ENCODE data around the gene OR11L1.

Gene OR11L1

DNA sequence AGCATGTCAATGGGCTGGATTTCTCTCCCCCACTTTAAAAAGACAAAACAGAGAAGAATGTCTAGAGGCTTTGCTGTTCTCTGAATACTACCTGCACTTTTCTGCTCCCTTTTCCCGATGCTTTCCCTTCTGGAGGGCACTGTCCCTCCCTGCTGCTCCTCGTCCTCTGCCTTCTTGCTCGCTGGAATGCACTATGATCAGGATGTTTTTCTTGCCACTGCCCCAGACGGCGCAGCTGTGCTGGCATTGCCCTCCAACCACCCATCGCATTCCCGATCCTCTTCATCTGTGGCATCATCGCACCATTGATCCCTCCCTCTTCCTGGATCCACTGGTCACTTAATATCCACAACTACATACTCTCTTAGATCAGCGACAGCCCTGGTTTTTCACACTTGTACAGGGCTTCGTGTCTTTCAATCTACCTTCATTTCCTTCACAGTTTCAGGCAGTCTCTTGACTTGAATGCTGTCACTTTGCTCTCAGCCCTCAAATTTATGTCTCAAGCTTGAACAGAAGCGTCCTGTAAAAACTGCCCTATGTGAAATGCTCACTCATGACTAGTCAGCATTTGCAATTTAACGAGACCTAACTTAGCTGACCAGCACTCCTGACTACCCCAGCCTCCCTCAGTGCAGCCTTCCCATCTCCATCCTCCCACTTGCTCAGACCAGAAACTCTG, 3.5 kb upstream of the OR11L1 start:
- Mint-ChIP-seq H3K4me3 (no peak overlapping the region), H3K27me3 (no peaks in the 10 kb centered on the region), H3K36me3 (no peaks in the 10 kb centered on the region), H3K27ac (no peak overlapping the region), H3K9me3 (no peaks in the 10 kb centered on the region), H3K4me1 (no peaks in the 10 kb centered on the region)
- DNase-seq = no peak
- CTCF ChIA-PET = no interaction called here

DNA sequence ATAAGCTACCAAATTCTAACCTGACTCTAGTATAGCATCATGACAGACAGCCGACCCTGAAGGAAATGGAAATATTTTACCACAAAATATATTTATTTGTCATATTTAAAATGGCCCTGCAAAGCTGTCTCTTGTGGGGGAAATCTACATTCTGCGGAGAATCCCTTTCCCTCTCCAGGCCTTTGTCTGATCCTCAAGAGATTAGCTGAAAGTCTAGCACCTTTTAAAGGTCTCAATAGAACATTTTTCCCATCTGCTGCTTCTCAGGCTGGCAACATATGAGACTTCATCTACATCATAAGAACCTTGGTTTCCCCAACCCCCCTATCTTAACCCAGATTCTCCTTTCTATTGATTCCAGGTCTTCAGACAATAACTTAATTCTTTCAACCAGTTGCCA, 1.7 kb upstream of the OR11L1 start:
- Mint-ChIP-seq H3K9me3 (no peaks in the 10 kb centered on the region), H3K4me1 (no peaks in the 10 kb centered on the region), H3K27ac (no peak overlapping the region), H3K4me3 (no peak overlapping the region), H3K36me3 (no peaks in the 10 kb centered on the region), H3K27me3 (no peaks in the 10 kb centered on the region)
- DNase-seq = no peak
- CTCF ChIA-PET = no interaction called here

DNA sequence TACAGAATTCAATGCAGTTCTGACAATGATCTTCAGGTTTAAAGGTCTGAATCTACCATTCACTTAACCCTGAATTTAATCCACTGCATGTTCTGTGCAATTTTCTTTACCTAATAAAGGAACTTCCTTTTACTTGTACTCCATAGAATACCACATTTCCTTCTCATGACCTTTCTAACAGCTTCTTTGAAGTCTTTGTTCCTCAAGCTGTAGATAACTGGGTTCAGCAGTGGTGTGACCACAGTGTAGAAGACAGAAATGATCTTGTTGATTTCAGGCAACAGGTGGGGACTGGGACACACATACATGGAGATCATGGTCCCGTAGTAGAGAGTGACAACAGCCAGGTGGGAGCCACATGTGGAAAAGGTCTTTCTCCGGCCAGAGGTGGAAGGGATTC, 878 bp downstream of the OR11L1 start:
- CTCF ChIA-PET = interaction anchor here (0.7 kb wide), 2 partner anchors 72 to 386 kb away, joined by 3 read pairs; no protein-coding TSS in a partner anchor
- no peaks in the 10 kb centered on the region for H3K27me3 Mint-ChIP-seq
- no peak overlapping the region for H3K27ac Mint-ChIP-seq
- H3K4me1 Mint-ChIP-seq = no peaks in the 10 kb centered on the region
- no peak overlapping the region for H3K4me3 Mint-ChIP-seq
- DNase-seq = no peak
- H3K36me3 Mint-ChIP-seq = no peaks in the 10 kb centered on the region
- H3K9me3 Mint-ChIP-seq = no peaks in the 10 kb centered on the region

DNA sequence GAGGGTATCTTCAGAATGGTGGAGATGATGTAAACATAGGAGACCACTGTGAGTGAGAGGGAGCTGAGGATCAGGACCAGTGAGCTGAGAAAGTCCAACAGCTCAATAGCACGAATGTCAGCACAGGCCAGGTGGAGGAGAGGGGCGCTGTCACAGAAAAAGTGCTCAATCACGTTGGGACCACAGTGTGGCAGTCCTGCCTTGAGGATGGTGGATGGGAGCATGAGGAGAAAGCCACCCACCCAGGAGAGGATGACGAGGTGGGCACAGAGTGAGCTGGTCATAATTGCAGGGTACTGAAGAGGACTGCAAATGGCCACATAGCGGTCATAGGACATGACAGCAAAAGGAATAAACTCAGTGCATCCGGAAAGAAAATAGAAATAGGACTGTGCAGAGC, 8.1 kb downstream of the OR11L1 start:
- Mint-ChIP-seq H3K36me3 (no peaks in the 10 kb centered on the region), H3K9me3 (no peaks in the 10 kb centered on the region), H3K4me3 (no peak overlapping the region), H3K27me3 (no peaks in the 10 kb centered on the region), H3K27ac (no peak overlapping the region), H3K4me1 (no peaks in the 10 kb centered on the region)
- no peak for DNase-seq
- CTCF ChIA-PET = interaction anchor here (1.0 kb wide), 1 partner anchor 22 kb away, joined by 3 read pairs; no protein-coding TSS in a partner anchor

DNA sequence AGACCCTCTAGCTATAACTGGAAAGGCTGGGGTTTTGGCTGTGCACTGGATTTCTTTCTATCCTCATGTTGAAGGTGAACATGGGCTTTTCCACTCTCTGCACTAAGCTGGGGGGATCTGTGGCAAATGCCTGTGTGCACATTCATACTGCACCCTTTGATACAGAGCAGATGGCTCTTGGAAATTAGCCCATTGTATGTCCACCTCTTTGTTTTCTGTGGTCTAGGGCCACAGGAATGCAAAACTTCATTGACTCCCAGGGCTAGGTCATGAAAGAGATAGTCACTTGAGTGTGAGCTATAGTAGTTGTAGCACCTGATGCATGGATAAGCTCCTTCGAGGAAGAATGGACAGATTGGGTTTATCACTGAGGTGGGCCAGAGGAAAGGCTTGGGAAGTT, 12.0 kb downstream of the OR11L1 start:
- no peak overlapping the region for H3K27ac Mint-ChIP-seq
- no peaks in the 10 kb centered on the region for H3K36me3 Mint-ChIP-seq
- CTCF ChIA-PET = no interaction called here
- H3K4me3 Mint-ChIP-seq = no peak overlapping the region
- H3K4me1 Mint-ChIP-seq = no peaks in the 10 kb centered on the region
- no peaks in the 10 kb centered on the region for H3K27me3 Mint-ChIP-seq
- DNase-seq = no peak
- H3K9me3 Mint-ChIP-seq = no peaks in the 10 kb centered on the region

DNA sequence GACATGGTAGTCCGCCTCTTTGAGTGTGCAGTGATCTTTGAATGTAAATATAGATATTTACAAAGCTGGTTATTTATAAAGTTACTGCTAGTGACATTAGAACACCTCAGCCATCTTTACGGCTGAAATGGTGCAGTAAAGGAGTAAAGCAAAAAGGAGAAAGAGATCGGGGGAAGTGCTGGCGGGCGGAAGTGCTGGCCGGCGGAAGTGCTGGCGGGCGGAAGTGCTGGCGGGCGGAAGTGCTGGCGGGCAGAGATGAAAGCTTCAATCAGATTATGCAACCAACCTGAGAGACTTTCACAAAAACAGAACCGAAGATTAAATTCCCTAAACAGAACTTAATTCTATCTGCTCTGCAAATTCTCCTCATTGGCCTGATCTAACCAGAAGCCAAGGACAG, 16.3 kb downstream of the OR11L1 start:
- CTCF ChIA-PET = no interaction called here

DNA sequence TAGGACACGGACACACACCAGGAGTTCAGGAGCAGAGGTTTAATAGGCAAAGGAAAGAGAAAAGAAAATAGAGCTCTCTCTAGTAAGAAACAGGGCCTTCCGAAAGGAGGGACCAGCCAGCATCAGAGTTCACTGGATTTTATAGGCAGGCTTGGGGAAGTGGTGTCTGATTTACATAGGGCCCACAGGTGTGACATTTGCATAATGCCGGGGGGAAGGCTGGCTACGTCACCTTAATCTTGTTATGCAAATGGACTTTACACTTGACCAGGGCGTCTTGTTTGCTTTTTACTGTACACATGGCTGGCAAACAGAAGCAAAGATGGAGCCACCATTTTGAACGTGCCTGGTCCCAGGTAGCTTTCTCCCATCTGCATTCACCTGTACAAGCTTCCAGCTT, 17.7 kb downstream of the OR11L1 start, which contains the start of gene OR14A16:
Gene OR14A16 (minus strand): TSS at position 97 of the 400 bp plus-strand sequence. CDS start 8,390 bp downstream, outside the sequence.
- H3K27me3 Mint-ChIP-seq = no peaks in the 10 kb centered on the region
- CTCF ChIA-PET = no interaction called here
- no peak within 1 kb of the TSS for H3K4me3 Mint-ChIP-seq

More for the DNA sequence above, 16.3 kb downstream of the OR11L1 start:
- H3K36me3 Mint-ChIP-seq = no peaks in the 10 kb centered on the region
- H3K27me3 Mint-ChIP-seq = no peaks in the 10 kb centered on the region
- no peaks in the 10 kb centered on the region for H3K9me3 Mint-ChIP-seq
- no peak for DNase-seq
- no peaks in the 10 kb centered on the region for H3K4me1 Mint-ChIP-seq
- no peak overlapping the region for H3K27ac Mint-ChIP-seq
- no peak overlapping the region for H3K4me3 Mint-ChIP-seq

DNA sequence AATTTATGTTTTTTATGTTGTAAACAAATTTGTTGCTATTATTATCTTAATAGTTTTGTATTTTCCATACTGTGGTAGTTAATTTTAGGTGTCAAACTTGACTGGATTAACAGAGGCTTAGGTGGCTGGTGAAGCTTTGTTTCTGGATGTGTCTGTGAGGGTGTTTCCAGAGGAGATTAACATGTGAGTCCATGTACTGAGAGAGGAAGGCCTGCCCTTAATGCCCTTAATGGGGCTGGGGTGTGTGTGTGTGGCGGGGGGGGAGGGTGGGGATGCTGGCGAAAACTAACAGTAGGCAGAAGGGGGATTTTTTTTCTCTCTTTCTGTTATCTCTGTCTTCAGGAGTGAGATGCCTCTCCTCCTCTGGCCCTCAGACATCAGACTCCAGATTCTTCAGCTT, 19.6 kb downstream of the OR11L1 start:
- Mint-ChIP-seq H3K27ac (no peak overlapping the region), H3K36me3 (no peaks in the 10 kb centered on the region), H3K4me1 (no peaks in the 10 kb centered on the region), H3K27me3 (no peaks in the 10 kb centered on the region), H3K9me3 (no peaks in the 10 kb centered on the region), H3K4me3 (no peak overlapping the region)
- CTCF ChIA-PET = no interaction called here
- no peak for DNase-seq

More for the DNA sequence above, 17.7 kb downstream of the OR11L1 start, which contains the start of gene OR14A16:
- no peak for DNase-seq
- H3K4me1 Mint-ChIP-seq = no peaks in the 10 kb centered on the region
- no peaks in the 10 kb centered on the region for H3K9me3 Mint-ChIP-seq
- no peaks in the 10 kb centered on the region for H3K36me3 Mint-ChIP-seq
- H3K27ac Mint-ChIP-seq = no peak within 1 kb of the TSS

DNA sequence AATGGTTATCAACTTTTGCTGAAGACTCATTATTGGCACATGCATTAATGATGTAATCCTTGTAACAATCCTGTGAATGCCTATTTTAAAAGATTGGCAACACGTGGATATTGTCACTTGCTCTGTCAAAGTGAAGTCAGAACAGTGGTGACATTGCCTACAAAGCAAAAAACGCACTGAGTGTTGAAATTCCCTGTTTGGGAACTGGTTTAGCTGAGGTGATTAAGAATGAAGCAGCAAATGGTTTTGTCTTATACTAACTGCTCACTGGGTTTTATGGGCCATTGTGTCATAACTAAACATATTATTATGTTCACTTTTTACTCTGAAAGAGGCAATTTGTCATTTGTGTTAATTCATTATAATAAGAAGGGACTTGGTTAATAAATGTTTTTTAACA, 29.1 kb downstream of the OR11L1 start:
- Mint-ChIP-seq H3K9me3 (no peaks in the 10 kb centered on the region), H3K27me3 (no peaks in the 10 kb centered on the region)

DNA sequence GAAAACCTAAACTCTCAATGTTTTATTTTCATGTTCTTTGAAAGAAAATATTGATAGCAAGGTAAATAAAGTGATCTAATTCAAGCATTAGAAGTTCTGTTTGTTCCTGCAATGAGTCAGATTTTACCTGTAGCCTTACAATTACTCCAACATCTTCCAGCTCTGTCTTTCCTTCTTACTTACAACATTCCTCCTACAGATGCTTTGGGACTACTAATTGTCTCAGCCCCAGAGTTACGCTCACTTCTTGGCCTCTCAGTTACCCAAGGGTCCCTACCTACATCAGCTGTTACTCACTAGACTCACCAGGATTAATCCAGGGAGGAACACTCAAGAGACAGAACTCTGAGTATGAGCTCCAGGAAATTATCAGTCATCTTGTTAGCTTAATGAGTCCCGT, 44.2 kb downstream of the OR11L1 start:
- no peaks in the 10 kb centered on the region for H3K9me3 Mint-ChIP-seq
- H3K27me3 Mint-ChIP-seq = no peaks in the 10 kb centered on the region
- H3K4me3 Mint-ChIP-seq = no peak overlapping the region
- no peaks in the 10 kb centered on the region for H3K36me3 Mint-ChIP-seq
- CTCF ChIA-PET = no interaction called here
- no peaks in the 10 kb centered on the region for H3K4me1 Mint-ChIP-seq
- DNase-seq = no peak
- no peak overlapping the region for H3K27ac Mint-ChIP-seq

More for the DNA sequence above, 29.1 kb downstream of the OR11L1 start:
- CTCF ChIA-PET = no interaction called here
- no peaks in the 10 kb centered on the region for H3K36me3 Mint-ChIP-seq
- no peak overlapping the region for H3K4me3 Mint-ChIP-seq
- no peak overlapping the region for H3K27ac Mint-ChIP-seq
- DNase-seq = no peak
- no peaks in the 10 kb centered on the region for H3K4me1 Mint-ChIP-seq

Measured in activated naive CD4-positive, alpha-beta T cell treated with anti-CD3 and anti-CD28 coated beads, Interleukin-2, amount 10 ng/mL, durations not matched to agents 7 days and 5 days (primary cell).